ENCODE data around the gene LRP5. TPM values are rescaled to one million over a fixed set of nuclear protein-coding genes. Genes with fewer than 3 reads are reported as not detected.

The LRP5 gene
- total and polyA plus RNA-seq, 2 experiments from 2014 or later: 43.9 to 54.3 TPM

DNA sequence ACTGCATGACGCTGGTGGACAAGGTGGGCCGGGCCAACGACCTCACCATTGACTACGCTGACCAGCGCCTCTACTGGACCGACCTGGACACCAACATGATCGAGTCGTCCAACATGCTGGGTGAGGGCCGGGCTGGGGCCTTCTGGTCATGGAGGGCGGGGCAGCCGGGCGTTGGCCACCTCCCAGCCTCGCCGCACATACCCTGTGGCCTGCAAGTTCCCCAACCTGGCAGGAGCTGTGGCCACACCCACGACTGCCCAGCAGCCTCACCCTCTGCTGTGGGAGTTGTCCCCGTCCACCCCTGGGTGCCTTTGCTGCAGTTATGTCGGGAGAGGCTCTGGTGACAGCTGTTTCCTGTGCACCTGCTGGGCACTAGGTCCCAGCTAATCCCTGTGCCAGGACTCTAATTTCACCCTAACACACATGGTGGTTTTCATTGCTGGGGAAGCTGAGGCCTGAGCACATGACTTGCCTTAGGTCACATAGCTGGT, 99.2 kb downstream of the LRP5 start:
- no peak overlapping the region for H3K4me3 ChIP-seq
- TF ChIP-seq, protein P1, sequence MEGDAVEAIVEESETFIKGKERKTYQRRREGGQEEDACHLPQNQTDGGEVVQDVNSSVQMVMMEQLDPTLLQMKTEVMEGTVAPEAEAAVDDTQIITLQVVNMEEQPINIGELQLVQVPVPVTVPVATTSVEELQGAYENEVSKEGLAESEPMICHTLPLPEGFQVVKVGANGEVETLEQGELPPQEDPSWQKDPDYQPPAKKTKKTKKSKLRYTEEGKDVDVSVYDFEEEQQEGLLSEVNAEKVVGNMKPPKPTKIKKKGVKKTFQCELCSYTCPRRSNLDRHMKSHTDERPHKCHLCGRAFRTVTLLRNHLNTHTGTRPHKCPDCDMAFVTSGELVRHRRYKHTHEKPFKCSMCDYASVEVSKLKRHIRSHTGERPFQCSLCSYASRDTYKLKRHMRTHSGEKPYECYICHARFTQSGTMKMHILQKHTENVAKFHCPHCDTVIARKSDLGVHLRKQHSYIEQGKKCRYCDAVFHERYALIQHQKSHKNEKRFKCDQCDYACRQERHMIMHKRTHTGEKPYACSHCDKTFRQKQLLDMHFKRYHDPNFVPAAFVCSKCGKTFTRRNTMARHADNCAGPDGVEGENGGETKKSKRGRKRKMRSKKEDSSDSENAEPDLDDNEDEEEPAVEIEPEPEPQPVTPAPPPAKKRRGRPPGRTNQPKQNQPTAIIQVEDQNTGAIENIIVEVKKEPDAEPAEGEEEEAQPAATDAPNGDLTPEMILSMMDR (IDR thresholded peaks at IDR 0.05; ENCODE audit: poor library complexity): no peak
- no peak for TF ChIP-seq EZH2 (IDR thresholded peaks at IDR 0.05; ENCODE audit: borderline replicate concordance)
- no peak for TF ChIP-seq EZH2phosphoT487 (IDR thresholded peaks at IDR 0.05; ENCODE audit: low read depth, severe bottlenecking, unreplicated experiment)
- whole genome bisulfite sequencing (ENCODE audit: low lambda C conversion rate, missing lambda C conversion rate): 89% methylated on average over 17 of the region's 17 CpGs
- no peak overlapping the region for H3K4me2 ChIP-seq
- H3K79me2 ChIP-seq: no peaks in the 10 kb centered on the region
- H3K36me3 ChIP-seq (replicated peaks; ENCODE audit: insufficient read depth, low read depth): no peaks in the 10 kb centered on the region
- no peaks in the 10 kb centered on the region for H3K9me2 ChIP-seq (replicated peaks; ENCODE audit: insufficient read depth)
- no peak overlapping the region for H2AFZ ChIP-seq
- H3K9me3 ChIP-seq (ENCODE audit: low read depth): no peaks in the 10 kb centered on the region
- H3K27ac ChIP-seq: no peak overlapping the region
- H3K27me3 ChIP-seq: no peaks in the 10 kb centered on the region
- DNase-seq (ENCODE audit: low spot score): no peak
- H3K4me1 ChIP-seq (ENCODE audit: insufficient read depth): peaks cover 2% of the 10 kb centered on the region
- H4K20me1 ChIP-seq (ENCODE audit: insufficient read depth, poor library complexity, severe bottlenecking): no peaks in the 10 kb centered on the region

DNA sequence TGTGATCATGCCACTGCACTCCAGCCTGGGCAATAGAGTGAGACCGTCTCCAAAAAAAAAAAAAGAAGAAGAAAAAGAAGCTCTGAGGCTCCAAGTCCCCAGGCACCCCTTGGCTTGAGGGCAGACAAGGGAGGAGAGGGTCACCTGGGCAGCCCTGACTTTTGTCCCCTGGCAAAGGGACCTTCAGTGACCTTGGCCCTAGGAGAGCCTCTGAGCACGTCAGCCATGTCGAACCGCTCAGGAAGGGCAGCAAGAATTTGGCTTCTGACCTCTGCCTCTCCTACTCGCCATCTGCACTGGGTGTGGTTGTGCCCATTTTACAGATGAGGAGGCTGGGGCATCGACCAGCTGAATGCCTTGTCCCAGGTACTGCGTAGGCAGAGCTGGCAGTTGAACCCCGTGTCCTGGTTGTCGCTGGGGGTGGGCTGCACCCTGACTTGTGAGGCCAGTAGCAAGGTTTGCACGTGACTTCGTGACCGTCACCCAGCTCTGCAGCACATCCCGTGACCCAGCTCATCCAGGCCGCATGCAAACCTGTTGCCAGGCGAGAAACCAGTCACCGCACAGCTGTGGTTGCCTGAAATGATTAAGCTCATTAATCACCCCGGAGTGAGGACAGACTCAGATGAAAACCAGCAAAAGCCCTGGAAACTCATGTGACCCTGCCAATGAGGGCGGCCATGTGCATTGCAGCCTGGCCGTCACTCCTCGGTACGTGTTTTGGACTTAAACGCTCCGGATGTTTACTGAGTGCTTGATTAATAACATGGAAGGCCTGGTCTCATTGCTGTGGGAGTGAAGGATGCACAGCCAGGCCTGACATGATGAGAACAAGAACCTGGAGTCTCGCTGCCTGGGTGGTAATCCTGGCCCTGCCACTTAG, 100.4 kb downstream of the LRP5 start:
- Histone ChIP-seq H3K9me2 (replicated peaks; ENCODE audit: insufficient read depth) (no peaks in the 10 kb centered on the region), H3K4me2 (no peak overlapping the region), H2AFZ (no peak overlapping the region), H3K79me2 (no peaks in the 10 kb centered on the region), H3K4me1 (ENCODE audit: insufficient read depth) (no peaks in the 10 kb centered on the region), H3K27me3 (no peaks in the 10 kb centered on the region), H3K9me3 (ENCODE audit: low read depth) (no peaks in the 10 kb centered on the region), H3K36me3 (replicated peaks; ENCODE audit: insufficient read depth, low read depth) (no peaks in the 10 kb centered on the region), H4K20me1 (ENCODE audit: insufficient read depth, poor library complexity, severe bottlenecking) (no peaks in the 10 kb centered on the region), H3K27ac (no peak overlapping the region), H3K4me3 (no peak overlapping the region)
- WGBS (ENCODE audit: low lambda C conversion rate, missing lambda C conversion rate): 94% methylated on average over 24 of the region's 24 CpGs
- no peak for DNase-seq (ENCODE audit: low spot score)
- TF ChIP-seq EZH2phosphoT487 (IDR thresholded peaks at IDR 0.05; ENCODE audit: low read depth, severe bottlenecking, unreplicated experiment): no peak
- TF ChIP-seq, protein P1 (IDR thresholded peaks at IDR 0.05; ENCODE audit: poor library complexity): no peak

DNA sequence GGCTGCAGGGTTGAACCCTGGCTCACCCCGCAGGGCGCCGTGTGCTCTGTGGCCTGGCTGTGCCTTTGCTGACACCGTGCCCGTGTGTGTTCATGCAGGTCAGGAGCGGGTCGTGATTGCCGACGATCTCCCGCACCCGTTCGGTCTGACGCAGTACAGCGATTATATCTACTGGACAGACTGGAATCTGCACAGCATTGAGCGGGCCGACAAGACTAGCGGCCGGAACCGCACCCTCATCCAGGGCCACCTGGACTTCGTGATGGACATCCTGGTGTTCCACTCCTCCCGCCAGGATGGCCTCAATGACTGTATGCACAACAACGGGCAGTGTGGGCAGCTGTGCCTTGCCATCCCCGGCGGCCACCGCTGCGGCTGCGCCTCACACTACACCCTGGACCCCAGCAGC, 101.2 kb downstream of the LRP5 start:
- no peaks in the 10 kb centered on the region for H4K20me1 ChIP-seq (ENCODE audit: insufficient read depth, poor library complexity, severe bottlenecking)
- no peaks in the 10 kb centered on the region for H3K27me3 ChIP-seq
- H3K36me3 ChIP-seq (replicated peaks; ENCODE audit: insufficient read depth, low read depth): no peaks in the 10 kb centered on the region
- H3K79me2 ChIP-seq: no peaks in the 10 kb centered on the region
- no peaks in the 10 kb centered on the region for H3K4me1 ChIP-seq (ENCODE audit: insufficient read depth)
- H3K9me2 ChIP-seq (replicated peaks; ENCODE audit: insufficient read depth): no peaks in the 10 kb centered on the region
- no peak overlapping the region for H3K4me3 ChIP-seq
- no peak overlapping the region for H3K4me2 ChIP-seq
- TF ChIP-seq, protein P1 (IDR thresholded peaks at IDR 0.05; ENCODE audit: poor library complexity): no peak
- TF ChIP-seq EZH2 (IDR thresholded peaks at IDR 0.05; ENCODE audit: borderline replicate concordance) (no peak), EZH2phosphoT487 (IDR thresholded peaks at IDR 0.05; ENCODE audit: low read depth, severe bottlenecking, unreplicated experiment) (no peak)
- 96% methylated on average over 27 of the region's 27 CpGs for WGBS (ENCODE audit: low lambda C conversion rate, missing lambda C conversion rate)
- no peak overlapping the region for H3K27ac ChIP-seq
- H3K9me3 ChIP-seq (ENCODE audit: low read depth): no peaks in the 10 kb centered on the region
- H2AFZ ChIP-seq: no peak overlapping the region
- DNase-seq (ENCODE audit: low spot score): no peak
